Activated T-helper 1 cell treated with anti-CD3 and anti-CD28 coated beads, Interleukin-2, amount 50 U/mL, for 16 hours (primary cell): ENCODE measurements around the gene APPBP2.
"Not testable (repeated sequence)": the region's sequence is repeated elsewhere in the genome, so short reads cannot be mapped to it uniquely, and the experiment has no call there.

ENCODE experiments used
- DNase-seq, 2 donors: peaks; one replicate each; pipeline ENCODE4 v3.0.0-alpha.2; 2020; ENCODE audit warnings: low read depth in 1 of 2, low spot score in 1 of 2

APPBP2 gene

DNA sequence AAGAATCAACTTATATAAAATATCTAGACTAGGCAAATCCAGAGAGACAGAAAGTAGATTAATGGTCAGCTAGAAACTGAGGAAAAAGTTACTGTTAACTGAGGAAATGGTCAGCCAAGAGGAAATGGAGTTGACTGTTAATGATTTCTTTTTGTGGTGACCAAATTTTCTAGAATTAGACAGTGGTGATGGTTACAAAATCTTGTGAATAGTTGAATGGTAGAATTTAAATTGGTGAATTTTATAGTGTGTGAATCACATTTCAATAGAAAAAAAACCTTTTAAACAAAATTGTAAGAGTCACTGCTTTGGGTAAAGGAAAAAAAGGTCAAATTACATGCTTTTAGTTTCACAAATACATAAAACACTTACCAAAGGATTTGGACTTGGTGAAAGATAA lies 30.0 kb downstream of the APPBP2 start:
- DNase-seq: no peak

DNA sequence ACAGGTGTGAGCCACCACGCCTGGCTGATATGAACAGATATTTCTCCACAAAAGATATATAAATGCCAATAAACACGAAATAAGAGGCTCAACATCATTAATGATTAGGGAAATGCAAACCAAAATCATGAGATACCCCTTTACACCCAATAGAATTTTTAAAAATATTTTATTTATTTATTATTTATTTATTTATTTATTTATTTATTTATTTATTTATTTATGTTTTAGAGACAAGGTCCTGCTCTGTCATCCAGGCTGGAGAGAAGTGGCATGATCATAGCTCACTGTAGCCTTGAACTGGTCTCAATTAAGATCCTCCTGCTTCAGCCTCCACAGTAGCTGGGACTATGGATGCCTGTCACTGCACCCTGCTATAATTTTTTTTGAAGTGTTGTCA lies 30.8 kb downstream of the APPBP2 start:
- DNase-seq: no peak

DNA sequence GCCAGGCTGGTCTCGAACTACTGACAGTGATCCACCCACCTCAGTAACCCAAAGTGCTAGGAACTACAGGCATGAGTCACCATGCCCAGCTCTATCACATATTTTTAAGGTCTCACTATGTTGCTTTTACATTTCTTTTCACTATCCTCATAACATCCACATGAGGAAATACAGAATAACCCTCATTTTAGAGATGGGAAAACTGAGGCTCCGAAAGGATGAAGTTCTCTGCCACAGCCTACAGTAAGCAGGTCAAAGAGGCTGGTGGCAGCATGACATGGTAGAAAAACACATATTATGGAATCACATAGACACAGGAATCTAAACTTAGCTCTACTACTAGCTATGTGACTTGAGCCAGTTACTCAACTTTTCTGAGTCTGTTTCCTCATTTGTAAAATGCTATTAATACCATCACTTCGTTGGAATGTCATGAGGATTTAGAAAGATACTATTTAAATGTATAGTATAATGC lies 32.2 kb downstream of the APPBP2 start:
- DNase-seq: no peak

- DNase-seq: no peak
Observed at GRCh38 chr17:60491771-60492170, 34.3 kb downstream of the APPBP2 start.

- not testable (repeated sequence) for DNase-seq
Observed at GRCh38 chr17:60490594-60490993, 35.4 kb downstream of the APPBP2 start.

DNA sequence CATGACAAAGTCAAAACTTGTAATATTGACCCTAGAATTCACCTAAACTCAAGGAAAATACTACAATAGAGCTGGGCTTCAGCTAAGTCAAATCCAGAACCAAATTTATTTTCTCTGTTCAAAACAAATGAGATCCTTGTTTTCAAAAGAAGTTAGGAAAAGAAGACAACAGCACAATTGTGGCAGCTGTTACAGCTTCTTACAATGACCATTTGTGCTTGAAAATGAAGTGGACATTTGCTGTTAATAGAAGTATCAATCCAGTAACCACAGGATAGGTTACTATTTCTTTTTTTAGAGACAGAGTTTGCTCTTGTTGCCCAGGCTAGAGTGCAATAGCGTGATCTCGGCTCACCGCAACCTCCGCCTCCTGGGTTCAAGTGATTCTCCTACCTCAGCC lies 44.4 kb downstream of the APPBP2 start:
- no peak for DNase-seq

DNA sequence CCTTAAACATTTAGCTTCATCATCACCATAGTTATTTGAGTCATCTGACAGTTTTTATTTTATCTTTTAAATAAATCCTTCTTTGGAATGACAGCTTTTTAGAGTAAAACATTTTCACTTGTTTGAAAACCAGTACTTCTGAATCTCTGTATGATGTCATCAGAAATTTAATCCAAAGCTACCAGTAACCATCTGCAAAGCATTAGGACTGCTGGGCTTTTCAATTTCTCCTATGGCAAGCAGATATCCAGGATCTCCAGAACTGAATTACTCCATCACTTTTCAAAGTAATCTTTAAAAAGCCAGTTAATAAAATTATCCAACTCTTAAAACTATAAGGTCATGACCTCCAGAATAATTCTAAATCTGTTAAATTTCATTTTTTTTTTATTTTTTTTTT lies 52.3 kb downstream of the APPBP2 start:
- DNase-seq: no peak

GRCh38 chr17:60472449-60472848 lies 53.6 kb downstream of the APPBP2 start:
- DNase-seq: no peak

- no peak for DNase-seq
Observed at GRCh38 chr17:60471451-60471850, 54.6 kb downstream of the APPBP2 start.

DNA sequence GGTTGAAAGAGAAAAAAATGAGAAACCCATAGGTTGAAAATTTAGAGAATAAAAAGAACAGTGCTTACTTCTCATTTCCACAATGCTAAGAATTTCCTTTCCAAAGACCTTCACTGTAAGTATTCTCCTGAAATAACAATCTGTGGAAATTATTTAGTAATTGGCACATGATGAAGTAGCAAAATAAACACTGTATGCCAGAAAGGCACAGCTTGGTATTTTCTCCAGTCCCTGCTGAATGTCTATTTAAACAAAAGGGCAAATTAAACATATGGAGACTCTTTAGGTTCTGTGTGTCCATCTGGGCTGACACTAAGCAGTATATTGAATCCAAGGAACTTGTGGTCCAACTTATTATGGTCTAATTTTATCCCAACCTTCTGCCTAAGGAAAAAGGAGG lies 57.7 kb downstream of the APPBP2 start:
- DNase-seq: no peak

GRCh38 chr17:60464343-60464742 lies 61.7 kb downstream of the APPBP2 start:
- no peak for DNase-seq

DNA sequence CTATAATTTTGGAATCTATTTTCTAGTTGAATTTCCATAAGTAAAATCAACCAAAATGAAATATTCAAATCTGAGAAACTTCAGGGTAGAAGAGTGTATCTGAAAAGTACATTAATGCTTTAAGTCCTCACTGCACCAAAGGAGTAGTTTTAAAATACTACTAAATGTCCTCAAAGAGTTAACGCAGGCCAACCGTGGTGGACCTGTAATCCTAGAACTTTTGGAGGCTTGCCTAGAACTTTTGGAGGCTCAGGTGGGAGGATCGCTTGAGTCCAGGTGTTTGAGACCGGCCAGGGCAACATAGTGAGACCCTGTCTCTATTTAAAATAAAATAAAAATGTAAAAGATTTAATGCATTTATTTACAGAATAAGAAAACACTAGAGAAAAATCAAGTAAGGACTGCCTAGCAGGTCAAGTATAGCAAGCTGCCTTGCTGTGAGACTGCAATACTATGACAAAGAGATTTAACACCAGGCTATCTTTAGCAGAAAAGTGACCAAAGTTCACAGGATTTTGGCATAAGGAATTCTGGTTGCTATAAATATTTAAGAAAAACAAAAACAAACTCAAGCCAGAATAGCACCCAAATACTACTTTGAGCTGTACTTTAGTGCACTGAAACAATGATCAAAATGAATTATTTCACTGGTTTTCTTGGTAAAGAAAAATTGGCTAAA lies 62.7 kb downstream of the APPBP2 start:
- no peak for DNase-seq

GRCh38 chr17:60461584-60461983 lies 64.5 kb downstream of the APPBP2 start:
- DNase-seq: no peak

- no peak for DNase-seq
Observed at GRCh38 chr17:60457148-60457547, 68.9 kb downstream of the APPBP2 start.

- DNase-seq: no peak
Observed at GRCh38 chr17:60455378-60455777, 70.7 kb downstream of the APPBP2 start.

- no peak for DNase-seq
Observed at GRCh38 chr17:60451965-60452364, 74.1 kb downstream of the APPBP2 start.

DNA sequence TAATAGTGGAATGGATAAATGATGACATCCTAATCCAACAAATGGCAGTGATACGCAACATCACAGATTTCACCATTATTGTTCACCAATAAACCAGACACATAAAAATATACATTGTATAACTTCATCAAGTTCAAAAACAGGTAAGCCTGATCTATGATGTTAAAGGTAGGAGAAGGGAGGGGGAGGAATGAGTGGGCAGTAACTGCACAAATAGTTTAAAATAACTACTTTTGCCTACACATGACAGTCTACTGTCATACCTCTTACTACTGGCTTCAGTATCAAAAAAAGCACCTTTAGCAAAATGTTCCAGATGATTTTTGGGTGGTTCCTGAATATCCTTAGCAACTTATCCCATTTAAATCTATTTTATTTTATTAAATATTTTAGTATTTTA lies 75.0 kb downstream of the APPBP2 start:
- DNase-seq: no peak

GRCh38 chr17:60447375-60447774 lies 78.7 kb downstream of the APPBP2 start:
- DNase-seq: no peak

GRCh38 chr17:60445144-60445543 lies 80.9 kb downstream of the APPBP2 start:
- DNase-seq: no peak

- no peak for DNase-seq
Observed at GRCh38 chr17:60443713-60444112, 82.3 kb downstream of the APPBP2 start.

DNA sequence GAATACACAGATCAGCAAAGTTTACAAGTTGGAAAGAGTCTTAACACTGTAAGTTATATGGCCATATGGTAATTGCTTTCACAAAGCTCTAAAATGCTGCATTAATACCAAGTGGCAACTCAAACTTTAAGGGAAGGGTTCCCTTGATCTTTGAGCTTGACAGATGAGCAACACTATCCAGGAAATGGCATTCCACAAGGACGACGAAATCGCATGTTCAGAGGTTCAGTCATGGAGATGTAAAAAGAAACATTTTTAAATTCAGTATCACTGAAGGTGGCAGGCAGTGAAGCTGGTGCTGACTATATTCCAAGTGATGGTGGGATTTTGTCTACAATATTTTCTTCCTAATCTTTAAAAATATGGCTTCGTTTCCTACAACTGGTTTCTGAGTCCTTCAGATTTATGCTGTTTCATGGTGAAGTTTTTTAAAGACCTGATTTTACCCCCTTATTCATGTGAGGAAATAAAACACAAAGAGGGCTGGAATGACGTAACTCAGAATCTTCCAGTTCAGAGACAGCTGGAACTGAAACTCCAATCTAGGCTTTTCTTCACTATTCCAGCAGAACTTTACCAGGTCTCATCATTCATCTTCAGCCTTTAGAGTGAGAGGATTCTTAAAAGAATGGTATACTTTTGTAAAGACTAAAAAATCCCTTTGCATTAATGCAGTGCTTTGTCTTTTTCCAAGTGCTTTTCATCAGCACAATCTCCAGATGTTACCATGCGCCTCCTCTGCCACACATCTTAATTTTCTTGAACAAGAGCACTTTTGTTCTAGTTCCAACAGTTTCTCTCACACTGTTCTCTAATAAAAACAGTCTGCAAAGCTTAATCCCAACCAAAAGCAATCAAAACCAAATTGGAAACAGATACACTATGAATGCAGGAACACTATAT lies 83.5 kb downstream of the APPBP2 start:
- DNase-seq: no peak

GRCh38 chr17:60439501-60439900 lies 86.5 kb downstream of the APPBP2 start:
- DNase-seq: no peak
